HG03558 (cell line): ENCODE measurements around the gene MRPL53.

Source experiments
- ATAC-seq: cut with Tn5 transposase; IDR thresholded peaks from one replicate; pipeline ENCODE4 v1.9.1; 2021; ENCODE audit warnings: moderate number of reproducible peaks; ENCODE audit not compliant: unreplicated experiment; ENCODE audit errors: extremely low read depth

Gene MRPL53

GRCh38 chr2:74472086-74472944 lies at the start of gene MRPL53:
TSS of gene MRPL53 (minus strand) at chr2:74472680. CDS start at chr2:74472660, 20 bp downstream.
- ATAC-seq, result peak; percentile 57

GRCh38 chr2:74516650-74517049 lies 44.2 kb upstream of the MRPL53 start:
- ATAC-seq, result no peak

GRCh38 chr2:74515981-74516633 lies 43.6 kb upstream of the MRPL53 start:
- no peak for ATAC-seq

- ATAC-seq, result no peak
These were observed 42.9 kb upstream of the MRPL53 start for GRCh38 chr2:74515271-74515980.

- ATAC-seq, result no peak
These were observed 42.1 kb upstream of the MRPL53 start, which contains the start of gene TLX2 for GRCh38 chr2:74514368-74515270. TSS of gene TLX2 (plus strand) at chr2:74514450. CDS start at chr2:74514807, 357 bp downstream.

GRCh38 chr2:74513605-74514367 lies 41.3 kb upstream of the MRPL53 start:
- ATAC-seq, result no peak

GRCh38 chr2:74512744-74513604 lies 40.5 kb upstream of the MRPL53 start:
- no peak for ATAC-seq

GRCh38 chr2:74511104-74511989 lies 38.9 kb upstream of the MRPL53 start:
- ATAC-seq, result no peak

GRCh38 chr2:74510272-74510671 lies 37.8 kb upstream of the MRPL53 start:
- ATAC-seq, result no peak

- ATAC-seq, result no peak
These were observed 35.5 kb upstream of the MRPL53 start for GRCh38 chr2:74507926-74508520.

- ATAC-seq, result peak; percentile 90
These were observed 34.9 kb upstream of the MRPL53 start, which contains the start of gene PCGF1 for GRCh38 chr2:74507145-74507925. TSS of gene PCGF1 (minus strand) at chr2:74507695. CDS start at chr2:74507668, 27 bp downstream.

GRCh38 chr2:74505448-74506246 lies 33.2 kb upstream of the MRPL53 start:
- no peak for ATAC-seq

- ATAC-seq, result no peak
These were observed 32.1 kb upstream of the MRPL53 start for GRCh38 chr2:74504591-74504990.

GRCh38 chr2:74503506-74504475 lies 31.3 kb upstream of the MRPL53 start:
- ATAC-seq, result no peak
